Activated naive CD4-positive, alpha-beta T cell treated with anti-CD3 and anti-CD28 coated beads, Interleukin-2, amount 50 U/mL, for 16 hours (primary cell): ENCODE measurements around the gene RALGAPA1.
"Not testable (repeated sequence)": the region's sequence is repeated elsewhere in the genome, so short reads cannot be mapped to it uniquely, and the experiment has no call there.

Experiments used
- DNase-seq: peaks from one replicate; pipeline ENCODE4 v3.0.0-alpha.2; 2020

Gene RALGAPA1

DNA sequence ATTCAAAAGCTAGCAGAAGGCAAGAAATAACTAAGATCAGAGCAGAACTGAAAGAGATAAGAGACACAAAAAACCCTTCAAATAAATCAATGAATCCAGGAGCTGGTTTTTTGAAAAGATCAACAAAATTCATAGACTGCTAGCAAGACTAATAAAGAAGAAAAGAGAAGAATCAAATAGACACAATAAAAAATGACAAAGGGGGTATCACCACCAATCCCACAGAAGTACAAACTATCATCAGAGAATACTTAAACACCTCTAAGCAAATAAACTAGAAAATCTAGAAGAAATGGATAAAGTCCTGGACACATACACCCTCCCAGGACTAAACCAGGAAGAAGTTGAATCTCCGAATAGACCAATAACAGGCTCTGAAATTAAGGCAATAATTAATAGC lies 189.6 kb downstream of the RALGAPA1 start:
- not testable (repeated sequence) for DNase-seq

DNA sequence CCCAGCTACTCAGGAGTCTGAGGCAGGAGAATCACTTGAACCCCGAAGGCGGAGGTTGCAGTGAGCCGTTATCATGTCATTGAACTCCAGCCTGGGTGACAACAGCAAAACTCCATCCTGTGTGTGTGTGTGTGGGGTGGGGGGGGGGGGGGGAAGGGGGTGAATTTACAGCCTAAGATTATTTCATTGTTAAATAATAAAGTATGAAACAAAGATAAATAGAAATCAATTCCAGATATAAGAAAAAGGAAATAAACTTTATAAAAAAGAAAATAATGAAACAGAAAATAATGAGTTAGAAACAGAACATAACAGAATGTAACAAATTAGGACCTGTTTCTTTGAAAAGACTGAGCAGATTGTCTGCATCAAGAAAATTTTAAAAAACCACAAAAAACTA lies 191.6 kb downstream of the RALGAPA1 start:
- no peak for DNase-seq

DNA sequence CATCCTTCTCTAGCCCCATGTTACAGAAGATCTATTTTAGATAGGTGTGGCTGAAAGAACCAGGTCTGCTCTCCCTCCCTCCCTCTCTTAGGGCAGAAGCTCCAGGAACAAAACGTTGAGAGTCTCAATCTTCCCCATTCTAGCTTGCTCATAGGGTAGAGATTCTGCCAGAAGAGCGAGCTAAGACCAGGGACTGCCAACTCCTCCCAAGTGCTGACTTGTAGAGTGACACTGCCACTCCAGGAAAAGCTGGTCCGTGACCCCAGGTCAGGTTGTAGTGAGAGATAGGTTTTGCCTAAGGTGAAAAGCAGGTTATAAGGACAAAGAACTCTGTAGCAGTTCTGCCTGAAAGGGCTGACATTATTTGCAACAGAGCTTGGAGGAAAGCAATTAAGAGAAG lies 201.7 kb downstream of the RALGAPA1 start:
- DNase-seq, result no peak

DNA sequence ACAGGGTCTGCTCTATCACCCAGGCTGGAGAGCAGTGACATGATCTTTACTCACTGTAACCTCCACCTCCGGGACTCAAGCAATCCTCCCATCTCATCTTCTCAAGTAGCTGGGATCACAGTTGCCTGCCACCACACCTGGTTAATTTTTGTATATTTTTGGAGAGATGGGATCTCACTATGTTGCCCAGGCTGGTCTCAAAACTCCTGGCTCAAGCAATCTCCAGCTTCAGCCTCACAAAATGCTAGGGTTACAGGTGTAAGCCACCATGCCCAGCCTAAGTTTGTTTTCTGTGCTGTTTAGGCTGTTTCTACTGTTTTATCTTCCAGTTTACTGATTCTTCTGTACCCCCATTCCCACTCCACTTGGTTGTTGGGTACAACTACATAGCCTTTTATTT lies 208.8 kb downstream of the RALGAPA1 start:
- DNase-seq, result no peak

DNA sequence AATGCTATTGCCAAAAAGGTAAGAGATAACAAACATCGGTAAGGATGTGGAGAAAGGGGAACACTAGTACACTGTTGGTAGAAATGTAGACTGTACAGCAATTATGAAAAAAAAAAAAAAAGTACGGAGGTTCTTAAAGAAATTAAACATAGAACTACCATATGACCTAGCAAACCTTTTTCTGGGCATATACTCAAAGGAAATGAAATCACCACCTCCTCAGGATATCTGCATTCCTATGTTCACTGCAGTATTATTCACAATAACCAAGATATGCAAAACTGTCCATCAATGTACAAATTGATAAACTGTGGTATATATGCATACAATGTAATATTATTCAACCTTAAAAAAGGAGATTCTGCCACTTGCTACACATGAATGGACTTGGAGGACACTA lies 214.5 kb downstream of the RALGAPA1 start:
- DNase-seq, result no peak

DNA sequence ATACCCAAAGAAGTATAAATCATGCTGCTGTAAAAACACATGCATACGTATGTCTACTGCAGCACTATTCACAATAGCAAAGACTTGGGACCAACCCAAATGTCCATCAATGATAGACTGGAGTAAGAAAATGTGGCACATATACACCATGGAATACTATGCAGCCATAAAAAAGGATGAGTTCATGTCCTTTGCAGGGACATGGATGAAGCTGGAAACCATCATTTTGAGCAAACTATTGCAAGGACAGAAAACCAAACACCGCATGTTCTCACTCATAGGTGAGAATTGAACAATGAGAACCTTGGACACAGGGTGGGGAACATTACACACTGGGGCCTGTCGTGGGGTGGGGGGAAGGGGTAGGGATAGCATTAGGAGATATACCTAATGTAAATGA lies 221.7 kb downstream of the RALGAPA1 start:
- DNase-seq, result not testable (repeated sequence)

DNA sequence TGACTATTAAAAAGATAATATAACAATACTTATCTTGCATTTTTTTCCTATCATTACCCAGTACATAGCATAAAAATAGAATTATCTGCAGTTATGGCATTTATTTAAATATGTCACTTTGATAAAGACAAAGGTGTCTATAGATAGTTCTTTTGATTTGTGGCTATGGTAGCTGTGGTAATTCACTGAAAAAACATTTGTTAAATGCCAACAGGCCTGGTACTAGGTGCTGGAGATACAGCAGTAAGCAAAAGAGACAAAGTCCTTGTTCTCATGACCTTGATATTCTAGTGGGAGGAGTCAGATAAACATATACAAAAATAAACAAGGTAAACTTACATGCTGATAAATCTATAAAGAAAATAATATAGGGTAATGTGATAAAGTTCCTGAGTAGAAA lies 230.5 kb downstream of the RALGAPA1 start:
- no peak for DNase-seq

DNA sequence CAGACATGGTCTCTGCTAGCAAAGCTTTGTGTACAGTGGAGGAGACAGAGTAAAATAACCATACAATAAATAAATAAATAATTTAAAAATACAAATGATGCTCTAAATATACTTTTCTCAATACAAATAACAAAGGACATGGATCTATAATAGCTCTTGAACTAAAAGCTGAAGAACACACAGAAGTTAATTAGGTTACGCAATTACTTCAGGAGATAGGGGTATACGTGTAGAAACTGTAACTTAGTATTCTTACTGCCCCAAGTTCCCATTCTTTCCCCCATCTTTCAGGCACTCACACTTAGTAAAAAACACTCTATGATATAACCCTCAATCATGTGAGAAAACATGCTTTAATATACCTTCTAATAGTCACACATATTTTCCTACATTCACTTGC lies 231.0 kb downstream of the RALGAPA1 start:
- no peak for DNase-seq

DNA sequence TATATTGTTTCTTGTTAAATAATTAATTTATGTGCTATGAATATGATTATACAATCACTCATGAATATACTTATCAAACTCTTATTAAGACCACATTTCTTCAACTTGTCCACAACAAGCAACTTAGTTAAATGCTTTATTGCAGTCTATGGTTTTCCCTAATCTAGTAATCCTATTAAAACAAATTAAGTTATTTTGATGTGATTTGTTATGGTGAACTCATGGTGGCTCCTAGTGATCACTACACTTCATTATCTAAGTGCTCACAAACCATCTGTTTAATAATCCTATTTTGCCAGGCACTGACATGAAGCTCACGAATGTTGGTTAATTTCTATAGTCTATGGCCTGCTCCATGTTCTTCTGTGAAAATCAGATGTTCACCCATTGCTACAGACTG lies 232.2 kb downstream of the RALGAPA1 start:
- no peak for DNase-seq

DNA sequence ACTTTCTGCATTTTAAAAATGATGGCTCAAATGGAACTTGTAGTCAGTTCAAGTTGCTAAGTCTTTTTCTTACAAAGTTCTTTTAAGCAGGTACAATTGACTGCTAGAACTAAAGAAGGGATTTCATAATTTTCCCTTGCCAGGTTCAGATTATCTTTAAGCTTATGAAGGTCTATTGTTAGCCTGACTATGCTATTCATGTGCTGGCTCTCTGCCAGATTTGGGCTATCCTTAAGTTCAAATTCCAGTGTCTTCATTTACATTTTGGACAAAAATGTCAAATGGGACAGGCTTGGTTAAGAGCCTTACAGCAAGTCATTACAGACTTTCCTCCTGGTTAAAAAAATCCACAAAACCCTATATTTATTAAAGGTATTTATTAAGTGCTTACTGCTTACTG lies 232.8 kb downstream of the RALGAPA1 start:
- no peak for DNase-seq

DNA sequence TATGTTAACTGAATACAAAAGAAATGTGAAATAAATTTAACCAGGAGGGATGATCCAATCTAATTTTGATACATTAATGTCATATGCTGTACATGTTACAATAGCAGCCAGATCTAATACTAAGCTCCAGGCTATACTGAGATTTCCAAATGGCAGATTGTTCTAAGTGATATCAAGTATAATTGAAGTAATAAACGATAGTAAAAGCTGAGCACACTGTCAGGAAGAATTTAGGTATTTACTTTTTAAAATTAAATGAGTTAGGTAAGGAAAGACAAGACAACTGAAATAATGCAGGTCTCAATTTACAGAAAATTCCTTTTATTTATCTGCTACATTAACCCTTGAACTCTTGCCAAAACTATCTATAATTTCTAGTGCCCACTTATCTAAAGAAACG lies 235.2 kb downstream of the RALGAPA1 start:
- no peak for DNase-seq

DNA sequence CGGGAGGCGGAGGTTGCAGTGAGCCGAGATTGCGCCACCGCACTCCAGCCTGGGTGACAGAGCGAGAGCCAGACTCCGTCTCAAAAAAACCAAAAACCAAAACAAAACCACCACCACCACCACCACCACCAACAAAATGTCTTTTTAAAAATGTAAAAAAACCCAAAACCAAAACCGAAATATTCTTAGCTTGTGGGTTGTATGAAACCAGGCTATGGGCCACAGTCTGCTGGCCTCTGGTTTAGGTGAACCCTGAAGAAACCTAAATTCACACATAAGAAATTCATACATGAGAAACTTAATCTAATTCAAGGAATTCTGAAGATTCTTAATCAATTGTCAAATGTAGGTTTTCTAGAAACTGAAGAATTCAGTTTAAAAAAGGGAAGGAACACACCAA lies 237.5 kb downstream of the RALGAPA1 start:
- no peak for DNase-seq

DNA sequence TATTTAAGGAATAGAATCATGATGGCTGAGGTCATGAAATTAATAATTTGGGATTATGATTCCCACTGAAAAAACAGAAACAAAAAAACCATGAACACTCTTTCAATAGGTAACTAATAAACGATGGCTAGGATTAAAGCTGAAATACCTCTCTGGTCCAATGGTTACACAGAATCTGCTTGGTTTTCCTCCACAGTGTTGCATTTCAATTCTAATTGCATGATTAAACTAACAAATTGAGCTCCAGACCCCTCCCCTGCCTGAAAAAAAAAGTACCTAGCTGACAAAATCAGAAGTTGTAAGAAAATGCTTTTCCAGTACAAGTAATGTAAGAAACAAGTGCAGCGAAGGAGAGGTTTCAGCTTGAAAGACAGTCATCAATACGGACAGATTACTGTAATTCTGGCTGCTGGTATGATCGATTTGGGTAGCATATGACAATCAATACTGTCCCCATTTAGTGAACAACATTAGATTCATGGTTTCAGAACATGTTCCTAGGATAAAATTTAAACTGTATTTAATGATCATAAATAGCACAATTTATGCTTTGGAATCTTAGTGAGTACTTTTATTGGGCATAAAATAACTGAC lies 243.1 kb downstream of the RALGAPA1 start:
- no peak for DNase-seq

DNA sequence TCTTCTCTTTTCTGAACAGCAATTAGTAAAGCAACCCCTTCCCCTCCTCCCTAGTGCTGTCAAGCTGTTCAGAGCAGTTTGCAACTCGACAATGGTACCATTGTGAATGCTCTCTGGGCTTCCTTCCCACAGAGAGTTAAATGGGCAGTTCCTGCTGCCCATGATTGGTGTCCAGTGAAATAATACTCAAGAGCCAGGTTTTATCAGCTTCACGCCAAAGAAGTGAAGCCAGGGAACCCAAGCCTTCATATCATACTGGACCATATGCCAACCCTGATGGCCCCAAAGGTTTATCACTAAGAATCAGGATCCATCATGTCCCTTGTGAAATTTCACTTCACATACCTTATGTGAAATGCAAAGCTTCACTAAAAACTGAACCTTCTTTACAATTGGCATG lies 250.4 kb downstream of the RALGAPA1 start:
- no peak for DNase-seq

DNA sequence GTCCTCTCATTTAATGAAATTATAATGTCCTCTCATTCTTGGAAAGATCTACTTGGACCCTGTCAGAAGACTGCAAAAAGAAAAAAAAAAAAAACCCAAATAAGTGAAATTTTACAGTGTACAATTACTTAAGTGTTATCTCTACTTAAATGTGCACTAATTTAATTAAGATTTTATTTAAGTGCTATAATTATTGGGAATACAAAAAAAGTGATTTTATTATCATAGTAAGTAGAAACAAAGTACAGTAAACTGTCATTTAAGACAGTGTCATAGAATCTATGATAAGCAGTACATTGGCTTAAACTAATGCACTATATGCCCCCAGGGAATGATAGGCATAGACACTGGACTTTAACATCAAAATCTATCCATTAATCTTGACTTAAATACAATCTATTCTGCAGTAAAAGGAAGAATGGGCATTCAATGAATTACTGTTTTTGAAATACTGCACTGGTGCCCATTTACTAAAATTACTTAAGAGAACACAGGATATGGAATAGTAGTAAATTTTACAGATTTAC lies 251.8 kb downstream of the RALGAPA1 start:
- DNase-seq, result no peak

DNA sequence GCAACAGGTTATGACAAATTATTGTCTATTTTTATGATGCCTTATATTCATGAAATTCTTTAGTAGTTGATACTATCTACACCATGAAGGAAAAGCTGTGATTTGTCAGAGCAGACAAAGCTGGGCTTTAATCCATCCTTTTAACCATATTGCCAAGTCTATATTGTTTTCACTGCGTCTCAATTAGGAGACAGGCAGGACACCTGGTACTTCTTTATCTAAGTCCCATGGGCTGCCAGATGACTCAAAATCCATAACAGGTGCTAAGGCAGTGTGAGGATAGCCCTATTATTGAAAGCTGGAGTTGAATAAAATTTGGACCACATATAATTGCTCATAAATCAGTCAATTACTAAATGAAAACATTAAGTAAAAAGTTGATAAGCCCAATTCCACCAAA lies 252.5 kb downstream of the RALGAPA1 start:
- DNase-seq, result no peak

DNA sequence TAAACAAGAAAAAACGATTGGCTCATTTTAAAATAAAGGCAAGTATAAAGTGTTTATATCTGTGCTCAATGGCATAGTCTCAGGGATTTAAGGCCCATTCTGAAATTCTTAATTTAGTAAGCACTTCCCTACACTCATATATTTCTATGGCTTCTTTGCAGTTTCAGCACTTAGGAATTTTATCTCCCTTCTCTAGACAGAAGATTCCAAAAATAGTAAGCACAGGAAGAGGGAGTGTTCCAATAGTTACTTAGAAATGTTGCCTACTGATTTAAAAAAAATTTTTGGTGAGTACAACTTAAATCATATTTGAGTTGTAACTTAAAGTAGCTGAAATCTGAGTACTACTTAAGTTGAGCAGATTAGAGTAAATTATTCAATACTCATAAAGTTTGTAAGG lies 255.3 kb downstream of the RALGAPA1 start:
- DNase-seq, result no peak

DNA sequence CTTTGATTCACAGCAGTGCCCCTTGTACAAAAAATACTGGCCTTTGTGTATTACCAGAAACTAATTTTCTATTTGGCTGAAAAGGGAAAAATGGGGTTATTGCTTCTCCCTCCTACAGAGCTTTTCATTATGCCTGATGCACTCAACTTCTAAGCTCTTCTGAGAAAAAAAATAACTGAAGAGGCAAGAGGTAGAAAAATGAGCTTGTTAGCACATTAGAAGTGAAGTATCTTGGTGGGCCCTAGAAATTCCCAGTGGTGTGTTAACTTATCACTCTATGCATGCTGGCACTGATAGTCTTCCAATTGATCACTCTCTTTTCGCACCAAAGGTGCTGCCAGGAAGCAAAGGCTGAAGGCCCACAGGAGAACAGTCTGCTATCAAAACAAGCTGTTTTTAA lies 258.0 kb downstream of the RALGAPA1 start:
- no peak for DNase-seq

DNA sequence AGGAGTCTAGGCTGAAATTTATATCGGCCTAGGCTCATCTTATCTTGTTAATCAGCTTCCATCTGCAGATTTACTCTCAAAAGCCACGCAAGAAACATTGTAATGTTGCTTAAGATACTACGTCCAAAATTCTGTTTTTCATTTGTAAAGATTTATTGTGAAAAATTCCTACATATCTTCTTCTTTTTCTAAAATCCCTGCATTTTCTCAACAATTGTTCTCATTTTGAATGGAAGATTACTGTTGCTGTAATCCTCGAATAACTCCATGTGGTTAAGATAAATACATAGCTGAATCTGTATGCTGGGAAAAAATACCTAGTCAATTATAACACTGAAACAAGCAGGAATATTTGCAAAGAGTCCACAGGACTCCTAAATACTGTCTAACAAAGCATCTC lies 259.5 kb downstream of the RALGAPA1 start:
- no peak for DNase-seq

DNA sequence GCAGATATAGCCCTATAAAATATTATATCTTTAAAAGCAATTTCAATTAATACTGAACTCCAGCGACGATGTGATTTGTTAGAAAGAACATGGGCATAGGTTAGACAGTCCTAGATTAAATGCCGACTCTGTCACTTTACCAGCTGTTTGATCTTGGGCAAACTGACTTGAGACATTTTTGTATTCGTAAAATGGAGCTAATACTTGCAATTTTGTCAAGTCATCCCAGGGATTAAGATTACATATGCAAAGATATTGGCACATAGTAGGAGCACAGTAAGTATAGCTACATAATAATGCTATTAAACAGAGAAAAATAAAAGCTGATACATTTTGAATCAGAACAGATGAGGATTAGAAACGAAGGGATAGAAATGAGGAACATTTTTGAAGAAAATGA lies 266.1 kb downstream of the RALGAPA1 start:
- DNase-seq, result no peak

DNA sequence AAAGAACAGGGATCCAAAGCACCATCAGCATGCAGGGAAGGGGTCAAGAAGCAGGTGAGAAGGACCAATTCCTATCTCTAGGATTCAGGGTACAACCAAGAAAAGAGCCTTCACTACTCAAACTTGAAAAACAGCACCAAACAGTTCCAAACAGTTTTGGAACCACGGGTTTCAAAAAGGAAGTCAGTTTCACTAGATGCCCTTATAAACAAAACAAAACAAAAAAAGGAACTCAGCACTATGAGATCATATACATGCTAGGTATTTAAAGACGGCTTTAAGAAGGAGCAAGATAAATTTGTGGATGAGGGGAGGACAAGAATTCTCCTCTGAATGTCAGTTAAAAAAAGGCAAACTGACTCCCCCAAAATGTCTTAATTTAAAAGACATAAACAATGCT lies 269.1 kb downstream of the RALGAPA1 start:
- DNase-seq, result no peak

DNA sequence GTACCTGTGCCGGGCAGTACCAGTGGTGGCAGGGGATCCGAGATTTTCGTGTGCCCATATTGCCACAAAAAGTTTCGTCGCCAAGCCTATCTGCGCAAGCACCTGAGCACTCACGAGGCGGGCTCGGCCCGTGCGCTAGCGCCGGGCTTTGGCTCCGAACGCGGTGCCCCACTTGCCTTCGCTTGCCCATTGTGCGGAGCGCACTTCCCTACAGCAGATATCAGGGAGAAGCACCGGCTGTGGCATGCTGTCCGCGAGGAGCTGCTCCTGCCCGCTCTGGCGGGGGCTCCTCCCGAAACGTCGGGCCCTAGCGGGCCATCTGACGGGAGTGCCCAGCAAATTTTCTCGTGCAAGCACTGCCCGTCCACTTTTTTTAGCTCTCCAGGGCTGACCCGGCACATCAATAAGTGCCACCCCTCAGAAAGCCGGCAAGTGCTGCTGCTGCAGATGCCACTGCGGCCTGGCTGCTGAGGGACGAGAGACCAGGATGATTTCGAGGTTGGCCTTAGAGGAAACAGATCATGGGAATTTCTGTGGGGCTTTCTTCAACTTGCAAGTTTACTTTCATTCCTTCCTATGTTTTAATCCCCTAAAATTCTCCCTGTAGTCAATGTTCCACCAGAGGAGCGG lies 273.5 kb downstream of the RALGAPA1 start:
- no peak for DNase-seq

DNA sequence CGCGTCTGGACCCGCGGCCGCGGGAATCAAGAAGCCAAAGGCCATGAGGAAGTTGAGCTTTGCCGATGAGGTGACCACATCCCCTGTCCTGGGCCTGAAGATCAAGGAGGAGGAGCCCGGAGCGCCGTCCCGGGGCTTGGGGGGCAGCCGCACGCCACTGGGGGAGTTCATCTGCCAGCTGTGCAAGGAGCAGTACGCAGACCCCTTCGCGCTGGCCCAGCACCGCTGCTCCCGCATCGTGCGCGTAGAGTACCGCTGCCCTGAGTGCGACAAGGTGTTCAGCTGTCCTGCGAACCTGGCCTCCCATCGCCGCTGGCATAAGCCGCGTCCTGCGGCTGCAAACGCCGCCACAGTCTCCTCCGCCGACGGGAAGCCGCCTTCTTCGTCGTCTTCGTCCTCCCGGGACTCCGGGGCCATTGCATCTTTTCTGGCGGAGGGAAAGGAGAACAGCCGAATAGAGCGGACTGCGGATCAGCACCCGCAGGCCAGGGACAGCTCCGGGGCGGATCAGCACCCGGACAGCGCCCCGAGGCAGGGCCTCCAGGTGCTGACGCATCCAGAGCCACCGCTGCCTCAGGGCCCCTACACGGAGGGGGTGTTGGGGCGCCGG lies 274.1 kb downstream of the RALGAPA1 start:
- peak; percentile 64 for DNase-seq

DNA sequence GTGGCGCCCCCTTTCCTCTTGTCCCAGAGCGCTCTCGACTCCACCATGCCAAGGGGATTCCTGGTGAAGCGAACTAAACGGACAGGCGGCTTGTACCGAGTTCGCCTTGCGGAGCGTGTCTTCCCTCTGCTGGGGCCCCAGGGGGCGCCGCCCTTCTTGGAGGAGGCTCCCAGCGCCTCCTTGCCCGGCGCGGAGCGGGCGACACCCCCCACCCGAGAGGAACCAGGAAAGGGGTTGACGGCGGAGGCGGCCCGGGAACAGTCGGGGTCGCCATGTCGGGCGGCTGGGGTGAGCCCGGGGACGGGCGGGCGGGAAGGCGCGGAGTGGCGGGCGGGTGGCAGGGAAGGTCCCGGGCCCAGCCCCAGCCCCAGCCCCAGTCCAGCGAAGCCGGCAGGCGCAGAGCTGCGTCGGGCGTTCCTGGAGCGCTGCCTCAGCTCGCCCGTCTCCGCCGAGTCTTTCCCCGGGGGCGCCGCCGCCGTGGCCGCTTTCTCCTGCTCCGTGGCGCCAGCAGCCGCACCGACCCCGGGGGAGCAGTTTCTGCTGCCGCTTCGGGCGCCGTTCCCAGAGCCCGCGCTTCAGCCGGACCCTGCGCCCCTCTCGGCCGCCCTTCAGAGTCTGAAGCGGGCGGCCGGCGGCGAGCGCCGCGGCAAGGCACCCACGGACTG lies 274.8 kb downstream of the RALGAPA1 start:
- DNase-seq, result peak; percentile 31
